ENCODE data around the gene RPS6KL1.
"Not testable (repeated sequence)": the region's sequence is repeated elsewhere in the genome, so short reads cannot be mapped to it uniquely, and the experiment has no call there.

The RPS6KL1 gene

GRCh38 chr14:74942181-74942580 is 19.1 kb upstream of the RPS6KL1 start:
- DNase-seq (ENCODE audit: insufficient read length) = no peak
- TF ChIP-seq POLR2AphosphoS5 (IDR thresholded peaks at IDR 0.05; ENCODE audit: low read depth, low read length) (no peak; the same call in 1 of the 2 replicates), TAF1 (IDR thresholded peaks at IDR 0.05; ENCODE audit: borderline replicate concordance, low read depth, low read length) (no peak), POLR2A (IDR thresholded peaks at IDR 0.05; ENCODE audit: low read depth, low read length) (no peak)
- FAIRE-seq = no peak

- FAIRE-seq (peak; percentile 85), DNase-seq (ENCODE audit: insufficient read length) (peak; percentile 71)
- TF ChIP-seq POLR2AphosphoS5 (IDR thresholded peaks at IDR 0.05; ENCODE audit: low read depth, low read length) (peak; percentile 65), POLR2A (IDR thresholded peaks at IDR 0.05; ENCODE audit: low read depth, low read length) (peak; percentile 48; the same call in 1 of the 2 replicates), TAF1 (IDR thresholded peaks at IDR 0.05; ENCODE audit: borderline replicate concordance, low read depth, low read length) (0 out of 2 replicates have a peak, but pooled peaks have one; percentile 37)
These were observed 18.6 kb upstream of the RPS6KL1 start for GRCh38 chr14:74941676-74942097.

GRCh38 chr14:74940956-74941565 is 18.0 kb upstream of the RPS6KL1 start:
- DNase-seq (ENCODE audit: insufficient read length) (no peak), FAIRE-seq (peak; percentile 33)
- TF ChIP-seq POLR2AphosphoS5 (IDR thresholded peaks at IDR 0.05; ENCODE audit: low read depth, low read length) (no peak), POLR2A (IDR thresholded peaks at IDR 0.05; ENCODE audit: low read depth, low read length) (no peak), TAF1 (IDR thresholded peaks at IDR 0.05; ENCODE audit: borderline replicate concordance, low read depth, low read length) (no peak)

- peak; percentile 82 for FAIRE-seq
- DNase-seq (ENCODE audit: insufficient read length) = no peak
- TF ChIP-seq POLR2AphosphoS5 (IDR thresholded peaks at IDR 0.05; ENCODE audit: low read depth, low read length) (no peak), TAF1 (IDR thresholded peaks at IDR 0.05; ENCODE audit: borderline replicate concordance, low read depth, low read length) (no peak), POLR2A (IDR thresholded peaks at IDR 0.05; ENCODE audit: low read depth, low read length) (no peak)
These were observed 15.8 kb upstream of the RPS6KL1 start for GRCh38 chr14:74938531-74939495.

- no peak for FAIRE-seq
- no peak for TF ChIP-seq POLR2AphosphoS5 (IDR thresholded peaks at IDR 0.05; ENCODE audit: low read depth, low read length)
- TF ChIP-seq POLR2A (IDR thresholded peaks at IDR 0.05; ENCODE audit: low read depth, low read length) = no peak
- no peak for TF ChIP-seq TAF1 (IDR thresholded peaks at IDR 0.05; ENCODE audit: borderline replicate concordance, low read depth, low read length)
- DNase-seq (ENCODE audit: insufficient read length) = no peak
These were observed 14.1 kb upstream of the RPS6KL1 start for GRCh38 chr14:74937171-74937570.

- FAIRE-seq (no peak), DNase-seq (ENCODE audit: insufficient read length) (no peak)
- no peak for TF ChIP-seq POLR2A (IDR thresholded peaks at IDR 0.05; ENCODE audit: low read depth, low read length)
- no peak for TF ChIP-seq POLR2AphosphoS5 (IDR thresholded peaks at IDR 0.05; ENCODE audit: low read depth, low read length)
These were observed 13.7 kb upstream of the RPS6KL1 start for GRCh38 chr14:74936731-74937130.

GRCh38 chr14:74936151-74936550 is 13.1 kb upstream of the RPS6KL1 start:
- FAIRE-seq = no peak
- TF ChIP-seq POLR2A (IDR thresholded peaks at IDR 0.05; ENCODE audit: low read depth, low read length) (no peak), POLR2AphosphoS5 (IDR thresholded peaks at IDR 0.05; ENCODE audit: low read depth, low read length) (no peak), TAF1 (IDR thresholded peaks at IDR 0.05; ENCODE audit: borderline replicate concordance, low read depth, low read length) (no peak)
- no peak for DNase-seq (ENCODE audit: insufficient read length)

GRCh38 chr14:74935360-74935680 is 12.3 kb upstream of the RPS6KL1 start:
- DNase-seq (ENCODE audit: insufficient read length) (no peak), FAIRE-seq (no peak)
- TF ChIP-seq POLR2AphosphoS5 (IDR thresholded peaks at IDR 0.05; ENCODE audit: low read depth, low read length) = no peak
- no peak for TF ChIP-seq POLR2A (IDR thresholded peaks at IDR 0.05; ENCODE audit: low read depth, low read length)
- no peak for TF ChIP-seq TAF1 (IDR thresholded peaks at IDR 0.05; ENCODE audit: borderline replicate concordance, low read depth, low read length)

GRCh38 chr14:74934476-74935359 is 11.7 kb upstream of the RPS6KL1 start:
- FAIRE-seq (no peak), DNase-seq (ENCODE audit: insufficient read length) (no peak)

GRCh38 chr14:74934041-74934440 is 11.0 kb upstream of the RPS6KL1 start:
- DNase-seq (ENCODE audit: insufficient read length) (no peak), FAIRE-seq (no peak)
- TF ChIP-seq TAF1 (IDR thresholded peaks at IDR 0.05; ENCODE audit: borderline replicate concordance, low read depth, low read length) (no peak), POLR2A (IDR thresholded peaks at IDR 0.05; ENCODE audit: low read depth, low read length) (no peak), POLR2AphosphoS5 (IDR thresholded peaks at IDR 0.05; ENCODE audit: low read depth, low read length) (no peak)

More at GRCh38 chr14:74934476-74935359, 11.7 kb upstream of the RPS6KL1 start:
- no peak for TF ChIP-seq POLR2A (IDR thresholded peaks at IDR 0.05; ENCODE audit: low read depth, low read length)
- no peak for TF ChIP-seq POLR2AphosphoS5 (IDR thresholded peaks at IDR 0.05; ENCODE audit: low read depth, low read length)
- TF ChIP-seq TAF1 (IDR thresholded peaks at IDR 0.05; ENCODE audit: borderline replicate concordance, low read depth, low read length) = no peak

GRCh38 chr14:74932936-74933335 is 9.9 kb upstream of the RPS6KL1 start:
- DNase-seq (ENCODE audit: insufficient read length); FAIRE-seq: not testable (repeated sequence)

Measured in GM12892 (cell line).